Measurements from ENCODE around the gene POU2F3.
"Not testable (repeated sequence)": the region's sequence is repeated elsewhere in the genome, so short reads cannot be mapped to it uniquely, and the experiment has no call there.

Gene POU2F3

GRCh38 chr11:120255519-120255866, 15.6 kb downstream of the POU2F3 start:
- DNase-seq = no peak

- no peak for DNase-seq
These were observed 16.2 kb downstream of the POU2F3 start for GRCh38 chr11:120256178-120256577.

- DNase-seq = no peak
These were observed 16.8 kb downstream of the POU2F3 start for GRCh38 chr11:120256779-120257178.

- DNase-seq = no peak
These were observed 17.4 kb downstream of the POU2F3 start for GRCh38 chr11:120257346-120257745.

- no peak for DNase-seq
These were observed 18.7 kb downstream of the POU2F3 start for GRCh38 chr11:120258661-120259060.

- no peak for DNase-seq
These were observed 19.3 kb downstream of the POU2F3 start for GRCh38 chr11:120259241-120259640.

GRCh38 chr11:120259988-120260565, 20.1 kb downstream of the POU2F3 start:
- DNase-seq = no peak

- DNase-seq = no peak
These were observed 20.7 kb downstream of the POU2F3 start for GRCh38 chr11:120260616-120261015.

GRCh38 chr11:120261321-120261720, 21.4 kb downstream of the POU2F3 start:
- no peak for DNase-seq

GRCh38 chr11:120261931-120262330, 22.0 kb downstream of the POU2F3 start:
- DNase-seq = no peak

- DNase-seq = no peak
These were observed 27.4 kb downstream of the POU2F3 start for GRCh38 chr11:120267319-120267718.

GRCh38 chr11:120268686-120269085, 28.7 kb downstream of the POU2F3 start:
- DNase-seq = no peak

- no peak for DNase-seq
These were observed 30.4 kb downstream of the POU2F3 start for GRCh38 chr11:120270386-120270785.

GRCh38 chr11:120271672-120272071, 31.7 kb downstream of the POU2F3 start:
- DNase-seq = no peak

GRCh38 chr11:120272303-120272702, 32.4 kb downstream of the POU2F3 start:
- no peak for DNase-seq

GRCh38 chr11:120273432-120273831, 33.5 kb downstream of the POU2F3 start:
- DNase-seq = no peak

GRCh38 chr11:120273956-120274355, 34.0 kb downstream of the POU2F3 start:
- not testable (repeated sequence) for DNase-seq

GRCh38 chr11:120279502-120279901, 39.6 kb downstream of the POU2F3 start:
- no peak for DNase-seq

GRCh38 chr11:120280600-120281051, 40.7 kb downstream of the POU2F3 start:
- DNase-seq = no peak

GRCh38 chr11:120281143-120281795, 41.3 kb downstream of the POU2F3 start:
- no peak for DNase-seq

GRCh38 chr11:120283124-120283523, 43.2 kb downstream of the POU2F3 start:
- no peak for DNase-seq

- no peak for DNase-seq
These were observed 44.3 kb downstream of the POU2F3 start for GRCh38 chr11:120284272-120284671.

GRCh38 chr11:120285256-120285655, 45.3 kb downstream of the POU2F3 start:
- no peak for DNase-seq

- DNase-seq = no peak
These were observed 48.1 kb downstream of the POU2F3 start for GRCh38 chr11:120288021-120288420.

GRCh38 chr11:120289426-120289825, 49.5 kb downstream of the POU2F3 start:
- no peak for DNase-seq
